ENCODE measurements around the gene DCAF10.
"Not testable (repeated sequence)": the region's sequence is repeated elsewhere in the genome, so short reads cannot be mapped to it uniquely, and the experiment has no call there.

The DCAF10 gene, protein sequence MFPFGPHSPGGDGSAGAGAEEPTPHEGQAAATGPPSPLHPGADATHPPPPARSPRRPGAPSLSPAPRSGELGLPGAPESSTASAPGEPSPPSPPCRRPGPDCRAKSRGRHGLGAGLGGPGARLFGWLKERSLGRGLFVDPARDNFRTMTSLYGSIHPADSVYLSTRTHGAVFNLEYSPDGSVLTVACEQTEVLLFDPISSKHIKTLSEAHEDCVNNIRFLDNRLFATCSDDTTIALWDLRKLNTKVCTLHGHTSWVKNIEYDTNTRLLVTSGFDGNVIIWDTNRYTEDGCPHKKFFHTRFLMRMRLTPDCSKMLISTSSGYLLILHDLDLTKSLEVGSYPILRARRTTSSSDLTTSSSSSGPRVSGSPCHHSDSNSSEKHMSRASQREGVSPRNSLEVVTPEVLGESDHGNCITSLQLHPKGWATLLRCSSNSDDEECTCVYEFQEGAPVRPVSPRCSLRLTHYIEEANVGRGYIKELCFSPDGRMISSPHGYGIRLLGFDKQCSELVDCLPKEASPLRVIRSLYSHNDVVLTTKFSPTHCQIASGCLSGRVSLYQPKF

DNA sequence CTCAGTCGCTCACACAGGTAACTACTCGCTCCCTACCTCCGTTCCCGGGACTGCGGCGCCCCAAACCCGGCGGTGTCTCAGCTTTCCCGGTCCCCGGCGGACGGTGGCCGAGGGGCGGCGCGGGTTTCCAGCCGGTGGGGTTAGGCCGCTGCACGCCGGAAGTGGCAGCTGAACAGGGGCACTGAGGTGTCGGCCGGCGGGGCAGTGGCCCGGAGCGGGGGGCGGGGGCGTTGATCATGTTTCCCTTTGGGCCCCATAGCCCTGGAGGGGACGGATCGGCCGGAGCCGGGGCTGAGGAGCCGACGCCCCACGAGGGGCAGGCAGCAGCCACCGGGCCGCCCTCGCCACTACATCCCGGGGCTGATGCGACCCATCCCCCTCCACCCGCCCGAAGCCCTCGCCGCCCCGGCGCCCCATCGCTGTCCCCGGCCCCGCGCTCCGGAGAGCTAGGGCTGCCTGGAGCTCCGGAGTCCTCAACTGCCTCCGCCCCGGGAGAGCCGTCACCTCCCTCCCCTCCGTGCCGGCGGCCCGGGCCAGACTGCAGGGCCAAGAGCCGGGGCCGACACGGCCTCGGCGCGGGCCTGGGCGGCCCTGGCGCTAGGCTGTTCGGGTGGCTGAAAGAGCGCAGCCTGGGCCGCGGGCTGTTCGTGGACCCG is at the start of gene DCAF10:
DCAF10 (plus strand) TSS at position 167 of the 656 bp plus-strand sequence; CDS start at position 237, 70 bp downstream.
- DNase-seq (ENCODE audit: low read depth in 3 of 3) = peak; percentile 81 to 88 (median 87)

DNA sequence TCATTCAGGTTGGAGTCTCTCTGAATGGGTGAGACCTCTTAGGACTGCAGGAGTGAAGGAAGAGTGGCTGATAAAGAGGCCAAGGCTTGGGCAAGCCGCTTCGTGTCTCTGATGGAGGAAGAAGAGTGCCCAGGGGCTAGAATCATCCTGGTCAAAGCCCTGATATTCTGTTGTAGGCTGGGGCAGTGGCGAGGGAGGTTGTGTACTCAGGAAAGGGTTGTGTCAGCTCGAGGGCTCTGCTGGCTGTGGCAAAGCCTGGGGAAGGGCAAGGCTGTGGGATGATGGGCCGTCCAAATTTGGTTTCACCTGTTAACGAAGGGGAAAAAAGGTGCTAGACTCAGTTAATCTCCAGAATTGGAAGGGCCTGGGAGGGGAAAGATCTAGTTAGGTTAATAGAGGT is 49.4 kb upstream of the DCAF10 start:
- DNase-seq (ENCODE audit: low read depth in 3 of 3) = no peak

DNA sequence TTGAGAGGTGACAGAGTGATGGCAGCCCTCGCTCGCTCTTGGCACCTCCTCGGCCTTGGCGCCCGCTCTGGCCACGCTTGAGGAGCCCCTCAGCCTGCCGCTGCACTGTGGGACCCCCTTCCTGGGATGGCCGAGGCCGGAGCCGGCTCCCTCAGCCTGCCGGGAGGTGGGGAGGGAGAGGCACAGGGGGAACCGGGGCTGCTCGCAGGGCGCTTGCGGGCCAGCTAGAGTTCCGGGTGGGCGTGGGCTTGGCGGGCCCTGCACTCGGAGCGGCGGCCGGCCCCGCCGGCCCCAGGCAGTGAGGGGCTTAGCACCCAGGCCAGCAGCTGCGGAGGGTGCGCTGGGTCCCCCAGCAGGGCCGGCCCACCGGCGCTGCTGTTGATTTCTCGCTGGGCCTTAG is 48.9 kb upstream of the DCAF10 start:
- DNase-seq (ENCODE audit: low read depth in 3 of 3) = not testable (repeated sequence)

DNA sequence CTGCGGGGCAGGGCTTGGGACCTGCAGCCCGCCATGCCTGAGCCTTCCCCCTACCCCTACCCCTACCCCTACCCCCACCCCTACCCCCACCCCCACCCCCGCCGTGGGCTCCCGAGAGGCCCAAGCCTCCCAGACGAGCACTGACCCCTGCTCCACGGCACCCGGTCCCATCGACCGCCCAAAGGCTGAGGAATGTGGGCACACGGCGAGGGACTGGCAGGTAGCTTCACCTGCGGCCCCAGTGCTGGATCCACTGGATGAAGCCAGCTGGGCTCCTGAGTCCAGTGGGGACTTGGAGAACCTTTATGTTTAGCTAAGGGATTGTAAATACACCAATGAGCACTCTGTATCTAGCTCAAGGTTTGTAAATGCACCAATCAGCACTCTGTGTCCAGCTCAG is 48.5 kb upstream of the DCAF10 start:
- not testable (repeated sequence) for DNase-seq (ENCODE audit: low read depth in 3 of 3)

DNA sequence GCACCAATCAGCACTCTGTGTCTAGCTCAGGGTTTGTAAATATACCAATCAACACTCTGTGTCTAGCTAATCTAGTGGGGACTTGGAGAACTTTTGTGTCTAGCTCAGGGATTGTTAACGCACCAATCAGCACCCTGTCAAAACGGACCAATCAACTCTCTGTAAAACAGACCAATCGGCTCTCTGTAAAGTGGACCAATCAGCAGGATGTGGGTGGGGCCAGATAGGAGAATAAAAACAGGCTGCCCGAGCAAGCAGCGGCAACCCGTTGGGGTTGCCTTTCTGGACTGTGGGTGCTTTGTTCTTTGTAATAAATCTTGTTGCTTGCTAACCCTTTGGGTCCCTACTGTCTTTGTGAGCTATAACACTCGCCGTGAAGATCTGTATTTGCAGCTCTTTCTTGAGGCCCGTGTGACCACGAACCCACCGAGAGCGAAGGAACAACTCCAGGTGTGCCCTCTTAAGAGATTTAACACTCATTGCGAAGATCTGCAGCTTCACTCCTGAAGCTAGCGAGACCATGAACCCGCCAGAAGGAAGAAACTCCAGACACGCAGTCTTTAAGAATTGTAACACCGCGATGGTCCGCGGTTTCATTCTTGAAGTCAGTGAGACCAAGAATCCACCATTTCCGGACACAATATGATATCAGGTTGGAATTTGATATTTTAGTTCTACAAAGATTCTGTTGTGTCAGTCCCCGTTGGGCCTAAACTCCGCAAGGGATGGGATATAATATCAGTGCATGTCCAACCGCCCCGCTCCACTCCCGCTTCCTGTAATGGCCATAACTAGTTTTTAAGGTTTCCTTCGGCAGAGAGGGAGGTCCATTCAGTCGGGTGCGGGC is 47.7 kb upstream of the DCAF10 start:
- peak in 1 of 3 experiments; percentile 7 for DNase-seq (ENCODE audit: low read depth in 3 of 3)

DNA sequence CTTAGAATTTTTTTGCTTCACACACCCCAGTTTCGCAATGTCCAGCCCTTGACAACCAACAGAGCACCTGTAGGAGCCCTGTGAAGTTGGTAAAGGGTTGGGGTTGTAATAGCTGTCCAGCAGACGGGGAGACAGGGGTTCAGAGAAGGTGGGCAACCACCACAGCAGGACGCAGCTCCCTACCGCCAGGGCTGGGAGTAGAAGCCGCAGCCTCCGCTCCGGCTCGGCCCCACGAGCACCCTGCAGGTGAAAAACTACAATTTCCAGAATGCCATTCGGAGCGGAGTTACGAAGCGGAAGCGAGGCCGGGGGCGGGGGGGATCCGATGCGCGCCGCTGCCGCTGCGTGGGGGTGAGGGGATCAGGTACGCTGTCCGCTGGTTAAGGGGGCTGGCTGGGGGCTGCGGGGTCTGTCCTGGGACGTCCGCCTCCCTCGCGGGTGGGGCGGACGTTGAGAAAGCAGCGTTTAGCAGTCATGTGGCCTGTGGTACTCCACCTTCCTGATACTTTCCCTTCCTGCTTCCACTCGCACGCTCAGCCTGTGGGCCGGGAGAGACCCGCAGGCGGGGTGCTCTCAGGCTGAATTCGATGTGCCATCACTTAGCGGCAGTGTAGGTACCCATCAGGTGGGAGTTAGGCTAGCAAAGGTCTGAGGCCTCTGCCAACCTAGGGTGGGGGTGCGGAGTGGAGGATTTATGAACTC is 47.0 kb upstream of the DCAF10 start, which contains the start of gene TRMT10B:
TRMT10B (plus strand) TSS at position 317 of the 702 bp plus-strand sequence. CDS start 8,127 bp downstream, outside the sequence.
- DNase-seq (ENCODE audit: low read depth in 3 of 3) = peak; percentile 57 to 76 (median 58)

DNA sequence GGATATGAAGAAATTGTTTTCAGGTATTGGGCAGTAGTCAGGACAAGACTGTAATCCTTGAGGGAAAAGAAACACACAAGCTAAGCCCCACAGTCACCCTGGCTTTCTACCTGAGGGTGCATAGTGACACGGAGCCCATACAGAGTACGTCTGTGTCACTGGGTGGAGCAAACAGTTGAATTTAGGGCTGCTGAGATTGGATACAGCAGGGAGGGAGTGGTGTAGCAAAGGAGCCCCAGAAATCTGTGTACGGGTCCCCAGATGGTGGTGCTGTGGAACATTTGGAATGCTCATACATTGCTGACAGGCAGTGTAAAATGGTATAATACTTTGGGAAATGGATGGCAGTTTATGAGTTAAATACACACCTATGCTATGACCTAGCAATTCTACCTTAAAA is 41.9 kb upstream of the DCAF10 start:
- no peak for DNase-seq (ENCODE audit: low read depth in 3 of 3)

DNA sequence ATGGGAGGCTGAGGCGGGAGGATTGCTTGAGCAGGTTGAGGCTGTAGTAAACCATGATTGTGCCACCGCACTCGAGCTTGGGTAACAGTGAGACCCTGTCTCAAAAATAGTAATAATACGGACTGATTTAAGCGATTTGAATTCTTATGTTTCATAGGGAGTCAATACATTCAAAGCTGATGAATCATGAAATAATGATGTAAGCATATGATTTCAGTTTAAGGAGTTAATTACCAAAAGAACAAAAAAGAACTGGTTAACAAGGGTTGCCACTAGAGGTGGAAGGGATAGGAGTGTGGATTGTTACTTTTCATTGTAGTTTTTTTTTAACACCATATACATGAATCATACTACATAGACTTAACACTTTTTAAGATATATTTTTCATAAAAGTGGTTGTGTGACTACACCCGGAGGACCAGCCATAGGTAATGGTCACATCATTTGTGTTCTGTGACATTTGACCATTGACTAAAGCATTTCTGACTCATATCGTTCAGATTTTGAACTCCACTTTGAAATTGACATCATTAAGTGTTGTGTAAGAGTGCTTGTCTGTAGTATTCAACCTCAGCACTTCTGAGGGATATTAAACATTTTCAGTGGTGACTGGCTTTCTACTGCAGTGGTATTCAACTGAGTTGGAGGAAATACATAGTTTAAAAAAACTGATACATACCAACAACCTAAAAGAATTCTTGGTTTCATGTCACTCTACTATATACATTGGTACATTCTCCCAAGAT is 40.0 kb upstream of the DCAF10 start:
- no peak for DNase-seq (ENCODE audit: low read depth in 3 of 3)

DNA sequence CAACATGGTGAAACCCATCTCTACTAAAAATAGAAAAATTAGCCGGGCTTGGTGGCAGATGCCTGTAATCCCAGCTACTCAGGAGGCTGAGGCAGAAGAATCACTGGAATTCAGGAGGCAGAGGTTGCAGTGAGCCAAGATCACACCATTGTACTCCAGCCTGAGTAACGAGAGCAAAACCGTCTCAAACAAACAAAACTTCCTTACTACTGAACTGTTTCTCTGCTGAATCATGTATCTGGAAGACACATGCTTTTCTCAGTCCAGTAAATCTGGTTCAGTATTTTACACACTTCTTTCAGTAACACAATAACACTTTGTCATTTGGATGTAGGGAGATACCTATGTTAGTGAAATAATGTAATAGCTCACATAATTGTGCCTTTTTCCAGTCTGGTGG is 39.1 kb upstream of the DCAF10 start:
- DNase-seq (ENCODE audit: low read depth in 3 of 3) = no peak

DNA sequence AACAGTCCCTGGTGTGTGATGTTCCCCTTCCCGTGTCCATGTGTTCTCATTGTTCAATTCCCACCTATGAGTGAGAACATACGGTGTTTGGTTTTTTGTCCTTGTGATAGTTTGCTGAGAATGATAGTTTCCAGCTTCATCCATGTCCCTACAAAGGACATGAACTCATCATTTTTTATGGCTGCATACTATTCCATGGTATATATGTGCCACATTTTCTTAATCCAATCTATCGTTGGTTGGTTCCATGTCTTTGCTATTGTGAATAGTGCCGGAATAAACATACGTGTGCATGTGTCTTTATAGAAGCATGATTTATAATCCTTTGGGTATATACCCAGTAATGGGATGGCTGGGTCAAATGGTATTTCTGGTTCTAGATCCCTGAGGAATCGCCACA is 35.3 kb upstream of the DCAF10 start:
- DNase-seq (ENCODE audit: low read depth in 3 of 3) = not testable (repeated sequence)

DNA sequence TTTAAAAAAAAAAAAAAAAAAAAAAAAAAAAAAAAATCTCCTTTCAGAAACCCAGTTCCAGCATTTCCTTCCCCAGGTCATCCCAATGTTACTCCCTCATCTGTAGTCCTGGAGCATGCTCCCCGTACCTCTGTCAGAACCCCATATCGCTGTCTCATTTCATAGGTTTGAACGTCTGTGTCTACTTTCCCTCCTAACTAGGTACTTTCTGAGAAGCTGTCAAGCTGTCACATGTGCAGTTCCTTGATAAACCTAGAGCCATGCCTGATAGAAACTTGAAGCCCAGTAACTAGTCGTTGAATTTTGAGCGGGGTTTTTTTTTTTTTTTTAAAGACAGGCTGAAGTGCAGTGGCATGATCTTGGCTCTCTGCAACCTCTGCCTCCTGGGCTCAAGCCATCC is 31.3 kb upstream of the DCAF10 start:
- DNase-seq (ENCODE audit: low read depth in 3 of 3) = no peak

DNA sequence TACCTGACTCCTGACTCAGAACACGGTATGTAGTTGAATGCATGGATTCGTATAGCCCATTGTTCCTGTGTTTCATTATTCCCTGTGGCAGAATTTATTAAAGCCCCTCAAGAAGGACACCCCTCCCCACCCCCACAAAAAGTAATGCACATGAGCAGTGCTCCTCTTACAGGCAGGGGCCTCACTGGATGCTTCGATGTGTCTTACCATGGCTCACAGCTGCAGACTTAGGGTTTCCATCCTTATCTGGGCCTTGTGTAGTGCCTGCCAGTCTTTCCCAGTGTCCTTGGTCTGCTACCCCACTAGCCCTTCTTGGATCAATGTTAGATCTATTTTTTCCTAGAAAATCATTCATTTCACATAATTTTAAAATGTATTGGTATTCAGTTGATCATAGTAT is 30.6 kb upstream of the DCAF10 start:
- no peak for DNase-seq (ENCODE audit: low read depth in 3 of 3)

DNA sequence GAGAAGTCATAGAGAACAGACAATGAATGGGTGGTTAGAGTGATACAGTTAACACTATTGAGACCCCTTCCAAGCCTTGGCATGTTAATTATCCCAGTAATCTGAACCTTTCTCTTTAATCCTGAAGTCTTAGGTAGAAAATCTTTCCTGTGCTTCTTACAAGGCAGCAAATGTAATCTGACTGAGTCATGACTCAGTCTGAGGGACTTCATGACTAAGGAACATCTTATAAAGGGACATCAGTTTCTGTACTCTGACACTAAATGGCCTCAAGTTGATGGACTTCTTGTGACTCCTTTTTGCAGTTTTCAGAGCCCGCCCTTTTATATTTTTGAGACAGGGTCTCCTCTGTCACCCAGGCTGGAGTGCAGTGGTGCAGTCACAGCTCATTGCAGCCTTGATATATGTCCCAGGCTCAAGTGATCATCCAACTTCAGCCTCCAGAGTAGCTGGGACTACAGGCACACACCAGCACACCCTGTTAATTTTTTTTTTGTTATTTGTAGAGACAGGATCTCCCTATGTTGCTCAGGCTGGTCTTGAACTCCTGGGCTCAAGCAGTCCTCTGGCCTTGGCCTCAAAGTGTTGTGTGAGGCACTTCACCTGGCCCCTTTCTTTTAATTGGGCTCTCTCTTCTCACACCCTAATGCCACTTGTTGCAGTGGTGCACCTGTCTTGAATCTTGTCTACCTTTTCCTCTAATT is 25.2 kb upstream of the DCAF10 start:
- DNase-seq (ENCODE audit: low read depth in 3 of 3) = no peak

DNA sequence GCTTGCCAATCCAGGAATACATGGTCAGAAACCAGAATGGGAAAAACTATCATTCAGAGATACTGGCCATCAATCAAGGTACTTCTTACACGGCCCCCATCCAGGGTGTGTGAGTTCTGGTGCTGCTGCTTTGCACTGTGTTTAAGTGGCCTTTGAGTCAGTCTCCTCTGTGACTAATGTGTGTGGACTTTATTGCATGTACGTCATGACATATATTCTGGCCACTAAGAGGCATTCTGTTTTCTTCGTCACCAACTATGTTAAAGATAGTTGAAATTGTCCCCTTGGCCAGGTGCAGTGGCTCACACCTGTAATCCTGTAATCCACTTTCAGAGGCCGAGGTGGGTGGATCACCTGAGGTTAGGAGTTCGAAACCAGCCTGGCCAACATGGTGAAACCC is 24.3 kb upstream of the DCAF10 start:
- no peak for DNase-seq (ENCODE audit: low read depth in 3 of 3)

DNA sequence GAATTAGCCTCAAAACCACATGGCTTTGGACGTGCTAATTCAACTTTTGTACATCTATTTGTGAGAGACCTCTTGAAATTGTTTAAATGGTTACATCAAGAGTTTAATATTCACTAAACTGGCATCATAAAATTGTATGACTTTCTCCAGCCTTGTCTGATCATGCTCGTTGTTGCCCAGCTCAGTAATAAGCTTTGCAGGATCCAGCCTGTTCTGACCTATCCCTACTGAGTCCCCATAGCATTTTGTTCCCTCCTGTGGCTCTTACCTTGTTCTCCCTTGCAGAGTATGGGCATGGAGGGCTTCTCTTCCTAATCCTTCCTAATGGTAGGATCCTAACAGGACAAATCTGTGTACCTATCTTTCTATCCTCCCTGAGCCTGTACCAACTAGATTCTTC is 22.1 kb upstream of the DCAF10 start:
- no peak for DNase-seq (ENCODE audit: low read depth in 3 of 3)

DNA sequence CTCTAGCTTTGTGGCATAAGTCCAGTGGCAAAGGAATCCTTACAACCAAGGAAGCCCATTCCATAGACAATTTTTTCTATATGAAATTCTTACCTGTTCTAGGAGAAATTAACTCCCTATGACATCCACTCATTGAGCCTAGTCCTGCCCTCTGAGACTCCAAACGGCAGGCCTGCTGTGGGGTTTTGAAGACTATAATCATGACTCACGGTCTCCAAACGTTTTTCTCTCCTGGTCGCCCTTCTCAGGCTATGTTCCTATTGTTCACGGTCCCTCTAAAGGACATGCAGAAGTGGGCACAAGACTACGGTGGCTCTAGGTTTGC is 16.3 kb upstream of the DCAF10 start:
- no peak for DNase-seq (ENCODE audit: low read depth in 3 of 3)

DNA sequence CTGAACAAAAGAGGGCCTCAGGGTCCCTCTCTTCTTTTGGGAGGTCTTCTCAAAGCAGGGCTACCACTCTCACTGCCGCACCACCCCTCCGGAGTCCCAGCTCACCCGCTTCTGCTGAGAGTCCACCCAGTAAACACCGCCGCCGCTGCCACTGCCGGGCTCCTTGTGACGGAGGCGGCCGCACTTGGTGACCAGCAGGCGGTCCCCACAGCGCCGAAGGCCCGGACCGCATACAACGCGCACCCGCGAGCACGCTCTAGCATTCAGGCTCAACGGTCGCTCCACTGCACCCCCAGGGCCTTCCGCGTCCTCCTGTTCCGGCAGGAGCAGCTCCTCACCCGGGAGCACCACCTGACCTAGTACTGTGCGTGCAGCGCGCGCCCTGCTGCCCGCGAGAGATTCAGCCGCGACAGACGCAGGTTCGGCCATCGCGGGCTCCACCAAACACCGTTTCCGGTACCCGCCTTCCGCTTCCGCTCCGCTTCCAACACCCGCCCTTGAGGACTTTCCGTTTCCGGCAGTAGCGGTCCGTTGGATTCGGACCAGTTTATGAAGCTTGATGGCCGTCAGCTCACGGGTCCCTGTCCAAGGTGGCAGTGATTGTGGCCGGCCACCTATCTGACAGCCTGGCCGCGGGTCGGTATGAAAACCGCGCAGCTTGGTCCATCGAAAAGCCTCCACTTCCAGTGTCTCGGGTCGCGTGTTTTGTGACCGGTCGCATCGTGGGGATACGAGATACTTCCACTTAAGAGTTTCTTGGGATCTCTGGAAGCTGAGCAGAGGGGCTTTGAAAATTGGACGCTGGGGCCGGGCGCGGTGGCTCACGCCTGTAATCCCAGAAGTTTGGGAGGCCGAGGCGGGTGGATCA is 15.7 kb upstream of the DCAF10 start, which contains the start of gene EXOSC3:
EXOSC3 (minus strand) TSS at position 449 of the 868 bp plus-strand sequence; CDS start at position 429, 20 bp downstream.
- peak; percentile 79 to 86 (median 83) for DNase-seq (ENCODE audit: low read depth in 3 of 3)

DNA sequence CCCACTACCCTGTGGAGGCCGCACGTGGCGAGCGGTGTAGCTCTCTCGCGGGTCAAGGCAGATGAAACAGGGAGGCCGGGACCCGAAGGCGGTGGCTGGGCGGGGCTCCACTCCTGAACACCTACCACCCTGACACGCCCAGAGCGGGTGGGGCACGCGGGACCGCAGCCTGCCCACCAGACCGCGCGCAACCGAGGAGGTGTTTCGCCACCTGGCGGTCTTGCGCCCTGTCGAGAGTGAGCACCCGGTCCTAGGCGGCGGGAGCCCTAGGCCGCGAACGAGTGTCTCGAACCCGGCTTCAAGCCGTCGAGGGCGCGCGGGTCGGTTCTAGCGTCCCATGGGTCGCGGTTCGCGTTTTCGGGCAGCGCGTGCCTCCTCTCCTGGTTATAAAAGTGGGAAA is 13.5 kb upstream of the DCAF10 start:
- no peak for DNase-seq (ENCODE audit: low read depth in 3 of 3)

DNA sequence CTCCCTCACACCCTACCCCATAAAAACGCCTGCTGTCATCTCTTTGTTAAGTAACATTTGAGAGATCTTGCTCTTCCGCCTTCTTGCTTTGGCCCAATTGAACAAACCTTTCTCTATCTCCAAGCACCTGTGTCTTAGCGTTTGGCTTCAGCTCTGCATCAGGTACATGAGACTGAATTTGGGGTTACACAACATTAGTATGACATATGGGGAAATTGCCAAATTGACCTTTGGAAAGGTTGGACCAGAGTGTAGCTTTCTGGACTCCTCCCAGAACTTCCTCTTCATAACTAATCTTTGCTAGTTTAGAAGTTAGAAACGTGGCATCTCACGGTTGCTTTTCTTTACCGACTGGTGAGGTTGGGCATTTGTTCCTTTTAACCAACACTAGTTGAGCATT is 12.3 kb upstream of the DCAF10 start:
- DNase-seq (ENCODE audit: low read depth in 3 of 3) = no peak

Data from stimulated activated CD4-positive, alpha-beta T cell treated with anti-CD3 and anti-CD28 coated beads, TNF-alpha, amount 100 ng/mL, for 24 hours (primary cell).